ENCODE data around the gene RNF10.
A peak's percentile ranks its signal among the peaks of the same experiment; 100 is the strongest.

RNF10 gene

GRCh38 chr12:120554678-120555077 is 20.5 kb downstream of the RNF10 start:
- peaks cover 36 to 96% (median 57%) of the 10 kb centered on the region in 11 experiments for H4K20me1 ChIP-seq
- H3K27ac ChIP-seq = no peak overlapping the region
- no peaks in the 10 kb centered on the region for H3K9me3 ChIP-seq (replicated peaks in 1 of 11)
- peaks cover 89 to 100% (median 97%) of the 10 kb centered on the region in 11 experiments for H3K36me3 ChIP-seq
- no peak overlapping the region for H3K4me3 ChIP-seq
- no peak overlapping the region for H3K9ac ChIP-seq
- H3K27me3 ChIP-seq = no peaks in the 10 kb centered on the region
- H3K4me1 ChIP-seq = peaks cover 0 to 34% (median 11%) of the 10 kb centered on the region in 10 experiments; a peak in 14 of 20 replicates
- TF ChIP-seq Cebpa-rat (IDR thresholded peaks at IDR 0.05) = no peak
- H3K4me2 ChIP-seq = no peak overlapping the region

GRCh38 chr12:120557589-120557988 is 23.4 kb downstream of the RNF10 start:
- no peak overlapping the region for H3K4me3 ChIP-seq
- no peaks in the 10 kb centered on the region for H3K27me3 ChIP-seq
- H3K36me3 ChIP-seq = peaks cover 90 to 100% (median 97%) of the 10 kb centered on the region in 11 experiments
- H3K4me2 ChIP-seq = no peak overlapping the region
- no peak overlapping the region for H3K9ac ChIP-seq
- peaks cover 18 to 96% (median 57%) of the 10 kb centered on the region in 11 experiments; a peak in 19 of 22 replicates for H4K20me1 ChIP-seq
- peaks cover 0 to 7% (median 3%) of the 10 kb centered on the region in 10 experiments; a peak in 9 of 20 replicates for H3K4me1 ChIP-seq
- H3K9me3 ChIP-seq (replicated peaks in 1 of 11) = no peaks in the 10 kb centered on the region
- no peak for TF ChIP-seq Cebpa-rat (IDR thresholded peaks at IDR 0.05)
- no peak overlapping the region for H3K27ac ChIP-seq

- TF ChIP-seq Cebpa-rat (IDR thresholded peaks at IDR 0.05) = no peak
- H3K27ac ChIP-seq = no peak overlapping the region
- no peaks in the 10 kb centered on the region; a peak in 3 of 20 replicates for H3K4me1 ChIP-seq
- H4K20me1 ChIP-seq = peaks cover 5 to 97% (median 69%) of the 10 kb centered on the region in 11 experiments; a peak in 18 of 22 replicates
- H3K9ac ChIP-seq = no peak overlapping the region
- H3K36me3 ChIP-seq = peaks cover 93 to 100% (median 98%) of the 10 kb centered on the region in 11 experiments
- H3K4me3 ChIP-seq = no peak overlapping the region
- no peaks in the 10 kb centered on the region for H3K27me3 ChIP-seq
- H3K9me3 ChIP-seq (replicated peaks in 1 of 11) = no peaks in the 10 kb centered on the region
- no peak overlapping the region for H3K4me2 ChIP-seq
Measured at GRCh38 chr12:120562906-120563305, 28.8 kb downstream of the RNF10 start.

DNA sequence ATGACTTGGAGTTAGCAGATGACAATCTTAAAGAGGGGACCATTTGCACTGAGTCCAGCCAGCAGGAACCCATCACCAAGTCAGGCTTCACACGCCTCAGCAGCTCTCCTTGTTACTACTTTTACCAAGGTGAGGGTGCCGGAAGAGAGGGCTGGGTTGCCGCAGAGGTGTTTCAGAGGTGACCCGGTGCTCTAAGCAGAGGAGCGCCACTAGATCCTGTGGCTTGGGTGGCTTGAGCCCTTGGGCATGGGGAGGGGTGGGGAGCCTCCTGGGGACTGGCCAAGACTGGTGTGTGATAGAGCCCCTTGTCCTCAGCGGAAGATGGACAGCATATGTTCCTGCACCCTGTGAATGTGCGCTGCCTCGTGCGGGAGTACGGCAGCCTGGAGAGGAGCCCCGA is 29.3 kb downstream of the RNF10 start:
- Histone ChIP-seq H4K20me1 (peaks cover 8 to 95% (median 75%) of the 10 kb centered on the region in 11 experiments; a peak in 18 of 22 replicates), H3K4me2 (no peak overlapping the region), H3K27me3 (no peaks in the 10 kb centered on the region), H3K4me3 (no peak overlapping the region), H3K4me1 (no peaks in the 10 kb centered on the region; a peak in 2 of 20 replicates), H3K36me3 (peaks cover 96 to 100% (median 99%) of the 10 kb centered on the region in 11 experiments), H3K27ac (no peak overlapping the region), H3K9me3 (replicated peaks in 1 of 11) (no peaks in the 10 kb centered on the region), H3K9ac (no peak overlapping the region)
- TF ChIP-seq Cebpa-rat (IDR thresholded peaks at IDR 0.05) = no peak

DNA sequence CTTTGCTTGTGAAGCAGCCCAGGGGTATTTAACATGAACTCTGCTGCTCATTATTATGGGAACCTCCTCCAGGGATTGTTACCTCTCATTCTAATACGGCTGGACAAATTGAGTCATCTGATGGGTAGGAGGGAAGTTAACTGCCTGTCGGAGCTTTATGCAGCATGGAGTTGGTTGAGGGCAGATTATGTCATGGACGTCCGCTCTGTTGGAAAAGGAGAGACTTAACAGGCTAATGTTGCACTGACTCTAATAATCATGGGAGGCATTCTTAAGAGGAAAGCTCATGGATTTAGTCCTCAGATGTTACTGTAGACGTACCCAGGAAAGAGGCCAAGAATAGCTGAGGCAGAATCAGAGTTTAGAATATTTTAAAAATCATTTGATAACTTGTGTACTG is 37.1 kb downstream of the RNF10 start:
- peaks cover 99 to 100% (median 100%) of the 10 kb centered on the region in 11 experiments for H3K36me3 ChIP-seq
- no peaks in the 10 kb centered on the region for H3K9me3 ChIP-seq (replicated peaks in 1 of 11)
- no peak for TF ChIP-seq Cebpa-rat (IDR thresholded peaks at IDR 0.05)
- no peak overlapping the region for H3K4me2 ChIP-seq
- H3K9ac ChIP-seq = no peak overlapping the region
- no peak overlapping the region for H3K4me3 ChIP-seq
- H3K27ac ChIP-seq = no peak overlapping the region
- no peaks in the 10 kb centered on the region for H3K4me1 ChIP-seq
- H3K27me3 ChIP-seq = no peaks in the 10 kb centered on the region
- H4K20me1 ChIP-seq = peaks cover 15 to 97% (median 44%) of the 10 kb centered on the region in 11 experiments; a peak in 18 of 22 replicates

- Histone ChIP-seq H3K27ac (no peak overlapping the region), H3K9ac (no peak overlapping the region), H3K4me3 (no peak overlapping the region), H3K4me1 (no peaks in the 10 kb centered on the region), H3K27me3 (no peaks in the 10 kb centered on the region), H3K36me3 (peaks cover 100% of the 10 kb centered on the region in 11 experiments), H4K20me1 (peaks cover 15 to 99% (median 42%) of the 10 kb centered on the region in 11 experiments; a peak in 18 of 22 replicates), H3K9me3 (replicated peaks in 1 of 11) (no peaks in the 10 kb centered on the region), H3K4me2 (no peak overlapping the region)
- TF ChIP-seq Cebpa-rat (IDR thresholded peaks at IDR 0.05) = no peak
Measured at GRCh38 chr12:120573560-120573959, 39.4 kb downstream of the RNF10 start.

DNA sequence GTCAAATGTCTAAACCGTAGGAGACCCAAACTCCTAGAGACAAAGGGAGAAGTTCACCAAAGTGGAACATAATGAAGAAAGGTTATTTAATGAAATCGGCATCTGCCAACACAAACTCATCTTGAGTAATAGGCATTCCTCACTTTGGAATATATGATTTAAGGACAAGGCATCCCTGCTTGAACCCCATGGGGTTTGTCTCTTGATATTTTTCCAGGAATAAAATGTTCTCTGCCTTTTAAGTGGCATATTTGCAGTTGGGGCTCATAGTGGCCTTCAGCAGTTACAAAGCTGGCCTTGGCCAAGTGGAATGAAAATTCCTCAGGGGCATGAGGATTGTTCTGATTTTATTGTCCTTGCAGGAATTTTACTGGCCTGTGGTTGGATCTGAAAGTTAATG is 40.0 kb downstream of the RNF10 start:
- H3K4me3 ChIP-seq = no peak overlapping the region
- no peaks in the 10 kb centered on the region for H3K9me3 ChIP-seq (replicated peaks in 1 of 11)
- peaks cover 15 to 99% (median 45%) of the 10 kb centered on the region in 11 experiments; a peak in 18 of 22 replicates for H4K20me1 ChIP-seq
- H3K27me3 ChIP-seq = no peaks in the 10 kb centered on the region
- peaks cover 100% of the 10 kb centered on the region in 11 experiments for H3K36me3 ChIP-seq
- no peak overlapping the region for H3K4me2 ChIP-seq
- H3K9ac ChIP-seq = no peak overlapping the region
- H3K4me1 ChIP-seq = no peaks in the 10 kb centered on the region
- TF ChIP-seq Cebpa-rat (IDR thresholded peaks at IDR 0.05) = no peak
- no peak overlapping the region for H3K27ac ChIP-seq

DNA sequence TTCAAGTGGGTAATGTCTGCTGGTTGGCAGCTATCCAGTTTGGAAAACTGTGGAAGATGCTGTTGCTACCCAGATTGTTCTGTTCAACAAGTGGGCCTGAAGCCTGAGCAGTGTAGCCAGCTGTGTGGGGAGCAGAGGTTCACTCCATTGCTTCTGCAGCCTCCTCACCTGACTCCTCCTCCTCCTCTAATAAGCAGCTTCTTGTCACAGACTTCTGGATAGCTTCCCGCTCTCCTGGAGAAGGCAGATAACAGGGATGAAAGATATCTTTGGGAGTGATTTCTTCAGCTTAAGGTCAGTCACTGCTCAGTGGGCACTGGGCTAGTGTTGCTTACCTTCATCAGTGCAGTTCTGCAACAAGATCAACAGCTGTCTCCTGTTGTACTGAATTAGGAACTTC is 45.0 kb downstream of the RNF10 start:
- Histone ChIP-seq H3K4me1 (peaks cover 14 to 21% (median 16%) of the 10 kb centered on the region in 10 experiments), H3K27me3 (peaks cover 8 to 18% (median 11%) of the 10 kb centered on the region in 11 experiments), H3K9me3 (replicated peaks in 1 of 11) (no peaks in the 10 kb centered on the region), H4K20me1 (peaks cover 3 to 60% (median 36%) of the 10 kb centered on the region in 11 experiments; a peak in 18 of 22 replicates), H3K4me2 (no peak overlapping the region), H3K36me3 (peaks cover 55 to 61% (median 59%) of the 10 kb centered on the region in 11 experiments), H3K27ac (no peak overlapping the region), H3K4me3 (no peak overlapping the region), H3K9ac (no peak overlapping the region)
- no peak for TF ChIP-seq Cebpa-rat (IDR thresholded peaks at IDR 0.05)

GRCh38 chr12:120580787-120581723 is 46.9 kb downstream of the RNF10 start, which contains the start of gene POP5:
TSS of gene POP5 (minus strand) at chr12:120581402. CDS start at chr12:120581362, 40 bp downstream.
- H3K9me3 ChIP-seq (replicated peaks in 1 of 11) = no peaks in the 10 kb centered on the region
- H4K20me1 ChIP-seq = peaks cover 0 to 45% (median 30%) of the 10 kb centered on the region in 11 experiments; a peak in 17 of 22 replicates
- H3K4me2 ChIP-seq = peak within 1 kb of the TSS; percentile 87 to 96 (median 89)
- H3K36me3 ChIP-seq = peaks cover 36 to 42% (median 41%) of the 10 kb centered on the region in 11 experiments
- peaks cover 27 to 37% (median 30%) of the 10 kb centered on the region in 11 experiments for H3K27me3 ChIP-seq
- H3K9ac ChIP-seq = peak within 1 kb of the TSS; percentile 71 to 83 (median 81)
- H3K4me1 ChIP-seq = peaks cover 14 to 28% (median 24%) of the 10 kb centered on the region in 10 experiments
- no peak for TF ChIP-seq Cebpa-rat (IDR thresholded peaks at IDR 0.05)
- peak within 1 kb of the TSS in 10 of 11 experiments; percentile 31 to 70 (median 56); a peak in 19 of 22 replicates for H3K27ac ChIP-seq
- H3K4me3 ChIP-seq = peak within 1 kb of the TSS; percentile 77 to 90 (median 83)

All from BLaER1 treated with 17β-estradiol and CSF1 and Interleukin-3, amounts not matched to agents 10 nM and 100 nM (cell line).